Activated CD4-positive, alpha-beta T cell treated with anti-CD3 and anti-CD28 coated beads for 48 hours (primary cell): ENCODE results near the gene CCN5.
"Not testable (repeated sequence)": the region's sequence is repeated elsewhere in the genome, so short reads cannot be mapped to it uniquely, and the experiment has no call there.

Experiments used
- DNase-seq: peaks from one replicate; pipeline ENCODE4 v3.0.0-alpha.2; 2020

CCN5 gene, protein sequence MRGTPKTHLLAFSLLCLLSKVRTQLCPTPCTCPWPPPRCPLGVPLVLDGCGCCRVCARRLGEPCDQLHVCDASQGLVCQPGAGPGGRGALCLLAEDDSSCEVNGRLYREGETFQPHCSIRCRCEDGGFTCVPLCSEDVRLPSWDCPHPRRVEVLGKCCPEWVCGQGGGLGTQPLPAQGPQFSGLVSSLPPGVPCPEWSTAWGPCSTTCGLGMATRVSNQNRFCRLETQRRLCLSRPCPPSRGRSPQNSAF

DNA sequence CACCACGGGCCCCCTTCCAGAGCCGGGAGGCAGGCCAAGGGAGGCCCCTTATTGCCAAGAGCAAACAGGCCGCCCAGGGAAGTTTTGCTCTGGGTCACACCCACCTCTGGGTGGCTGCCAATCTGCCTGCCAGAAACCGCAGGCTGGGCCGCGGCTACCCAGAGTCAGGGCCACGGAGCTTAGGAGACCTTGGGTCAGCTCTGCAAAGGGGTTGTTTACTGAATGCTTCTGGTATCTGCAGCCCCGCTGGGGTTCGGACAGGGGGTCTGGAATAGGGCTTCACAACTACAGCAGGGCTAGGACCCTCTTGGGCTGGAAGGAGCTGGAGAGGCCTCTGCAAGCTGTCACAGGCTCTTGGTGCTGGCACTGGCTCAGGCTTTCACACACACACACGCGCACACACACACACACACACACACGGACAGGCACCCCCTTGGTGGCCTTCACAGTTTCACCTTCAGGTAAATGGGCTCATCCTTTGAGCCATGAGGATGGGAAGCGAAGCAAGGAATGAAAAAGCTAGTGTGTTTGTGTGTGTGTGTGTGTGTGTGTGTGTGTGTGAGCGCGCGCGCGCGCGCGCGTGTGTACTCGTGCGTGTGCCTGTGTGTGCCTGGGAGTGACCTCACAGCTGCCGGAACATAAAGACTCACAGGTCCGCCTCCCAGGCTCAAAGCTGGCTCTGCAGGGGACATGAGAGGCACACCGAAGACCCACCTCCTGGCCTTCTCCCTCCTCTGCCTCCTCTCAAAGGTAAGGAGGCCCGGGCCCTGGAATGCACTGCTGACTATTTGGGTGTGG, at the start of gene CCN5:
Gene CCN5, plus strand, starts transcription at position 669 of the 798 bp plus-strand sequence. Its CDS starts 22 bp downstream, at position 691.
- no peak for DNase-seq

DNA sequence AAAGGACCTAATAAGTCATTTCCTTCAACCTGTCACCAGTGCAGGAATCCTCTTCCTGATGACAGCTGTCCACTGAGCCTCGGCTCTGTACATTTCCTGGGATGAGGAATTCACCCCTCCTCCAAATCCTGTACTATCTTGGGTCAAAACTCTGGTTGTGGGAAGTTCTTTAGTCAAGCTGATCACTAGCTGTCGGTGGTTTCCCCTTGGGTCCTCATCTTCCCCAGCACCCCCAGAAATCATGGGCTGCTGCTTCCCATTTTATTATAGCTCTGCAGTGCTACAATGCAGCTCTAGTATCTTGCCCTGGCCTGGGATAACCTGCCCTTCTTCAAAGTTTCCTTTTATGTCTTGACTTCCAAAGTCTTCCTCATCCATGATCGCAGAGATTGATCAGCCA, 49.1 kb upstream of the CCN5 start:
- DNase-seq: no peak

DNA sequence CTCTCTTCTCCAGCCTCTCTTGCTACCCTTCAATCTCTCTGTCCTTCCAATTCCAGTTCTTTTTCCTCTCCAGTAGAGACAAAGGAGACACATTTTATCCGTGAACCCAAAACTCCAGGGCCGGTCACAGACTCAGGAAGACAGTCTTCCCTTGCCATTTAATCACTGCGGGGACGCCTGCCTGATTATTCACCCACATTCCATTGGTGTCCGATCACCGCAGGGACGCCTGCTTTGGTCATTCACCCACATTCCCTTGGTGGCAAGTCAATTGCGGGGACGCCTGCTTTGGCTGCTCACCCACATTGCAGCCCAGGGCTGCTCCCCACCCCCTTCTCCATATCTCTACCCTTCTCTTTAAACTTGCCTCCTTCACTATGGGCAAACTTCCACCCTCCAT, 44.3 kb upstream of the CCN5 start:
- DNase-seq: not testable (repeated sequence)

DNA sequence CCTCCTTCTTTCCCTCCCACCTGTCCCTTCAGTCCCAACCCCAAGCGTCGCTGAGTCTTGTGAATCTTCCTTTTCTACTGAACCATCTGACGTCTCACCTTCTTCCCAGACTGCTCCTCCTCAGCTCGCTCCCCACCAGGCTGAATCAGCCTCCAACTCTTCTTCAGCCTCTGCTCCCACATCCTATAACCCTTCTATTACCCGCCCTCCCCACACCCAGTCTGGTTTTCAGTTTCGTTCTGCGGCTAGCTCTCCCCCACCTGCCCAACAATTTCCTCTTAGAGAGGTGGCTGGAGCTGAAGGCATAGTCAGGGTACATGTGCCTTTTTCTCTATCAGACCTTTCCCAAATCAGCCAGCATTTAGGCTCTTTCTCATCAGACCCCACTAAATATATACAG, 43.6 kb upstream of the CCN5 start:
- peak; percentile 76 for DNase-seq

DNA sequence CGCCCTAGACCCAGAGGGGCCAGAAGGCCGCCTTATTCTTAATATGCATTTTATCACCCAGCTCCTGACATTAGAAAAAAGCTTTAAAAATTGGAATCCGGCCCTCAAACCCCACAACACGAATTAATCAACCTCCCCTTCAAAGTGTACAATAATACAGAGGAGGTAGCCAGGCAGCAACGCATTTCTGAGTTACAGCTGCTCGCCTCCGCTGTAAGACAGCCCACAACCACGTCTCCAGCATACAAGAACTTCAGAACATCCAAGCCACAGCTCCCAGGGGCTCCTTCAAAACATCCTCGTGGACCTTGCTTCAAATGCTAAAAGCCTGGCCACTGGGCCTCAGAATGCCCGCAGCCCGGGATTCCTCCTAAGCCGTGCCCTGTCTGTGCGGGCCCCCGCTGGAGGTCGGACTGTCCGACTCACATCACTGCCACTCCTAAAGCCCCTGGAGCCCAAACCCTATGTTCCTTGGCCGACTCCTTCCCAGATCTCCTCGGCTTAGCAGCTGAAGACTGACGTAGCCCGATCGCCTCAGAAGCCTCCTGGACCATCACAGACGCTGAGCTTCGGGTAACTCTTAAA, 42.8 kb upstream of the CCN5 start:
- DNase-seq: not testable (repeated sequence)

DNA sequence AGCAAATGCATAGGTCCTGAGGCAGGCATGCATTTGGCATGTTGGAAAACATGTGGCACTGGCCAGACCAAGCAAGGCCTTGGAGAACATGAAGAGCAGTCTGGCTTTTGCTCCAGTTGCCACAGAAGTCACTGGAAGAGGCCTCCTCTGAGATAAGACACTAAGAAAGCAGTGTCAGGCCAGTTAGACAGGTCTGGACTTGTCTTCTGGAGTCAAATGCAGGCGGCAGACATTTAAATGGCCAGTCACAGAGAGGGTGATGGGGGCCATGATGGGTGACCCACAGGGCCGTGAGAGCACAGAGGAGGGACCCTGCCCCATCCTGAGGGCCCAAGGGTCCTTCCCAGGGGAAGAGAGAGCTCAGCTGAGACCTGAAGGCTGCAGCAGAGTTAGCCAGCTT, 36.9 kb upstream of the CCN5 start:
- no peak for DNase-seq

DNA sequence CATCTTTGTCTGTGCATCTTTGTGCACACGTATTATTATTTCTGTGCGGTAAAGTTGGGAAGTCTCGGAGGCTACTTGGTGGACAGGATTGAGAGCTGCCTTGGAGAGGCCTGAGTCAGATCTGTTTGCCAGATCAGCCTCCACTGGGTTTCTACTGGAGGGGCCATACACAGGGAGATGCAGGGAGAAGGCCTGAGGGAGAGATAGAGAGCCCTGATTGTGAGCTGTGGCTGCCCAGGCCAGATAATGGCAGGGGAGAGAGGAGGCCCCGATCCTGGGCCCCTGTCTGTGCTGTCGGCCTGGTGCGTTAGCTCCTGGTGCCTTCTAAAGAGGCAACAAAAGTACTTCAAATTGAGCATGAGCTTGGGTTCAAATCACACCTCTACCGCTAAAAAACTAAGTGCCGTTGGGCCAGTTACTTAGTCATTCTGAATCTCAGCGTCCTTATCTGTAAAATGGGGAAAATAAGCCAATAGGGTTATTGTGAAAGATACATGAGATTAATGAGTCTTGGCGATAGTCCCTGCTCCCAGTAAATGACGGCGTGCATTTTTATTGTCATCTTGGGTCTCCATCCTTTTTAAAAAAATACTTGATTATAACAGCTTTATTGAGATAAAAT, 36.1 kb upstream of the CCN5 start:
- no peak for DNase-seq

DNA sequence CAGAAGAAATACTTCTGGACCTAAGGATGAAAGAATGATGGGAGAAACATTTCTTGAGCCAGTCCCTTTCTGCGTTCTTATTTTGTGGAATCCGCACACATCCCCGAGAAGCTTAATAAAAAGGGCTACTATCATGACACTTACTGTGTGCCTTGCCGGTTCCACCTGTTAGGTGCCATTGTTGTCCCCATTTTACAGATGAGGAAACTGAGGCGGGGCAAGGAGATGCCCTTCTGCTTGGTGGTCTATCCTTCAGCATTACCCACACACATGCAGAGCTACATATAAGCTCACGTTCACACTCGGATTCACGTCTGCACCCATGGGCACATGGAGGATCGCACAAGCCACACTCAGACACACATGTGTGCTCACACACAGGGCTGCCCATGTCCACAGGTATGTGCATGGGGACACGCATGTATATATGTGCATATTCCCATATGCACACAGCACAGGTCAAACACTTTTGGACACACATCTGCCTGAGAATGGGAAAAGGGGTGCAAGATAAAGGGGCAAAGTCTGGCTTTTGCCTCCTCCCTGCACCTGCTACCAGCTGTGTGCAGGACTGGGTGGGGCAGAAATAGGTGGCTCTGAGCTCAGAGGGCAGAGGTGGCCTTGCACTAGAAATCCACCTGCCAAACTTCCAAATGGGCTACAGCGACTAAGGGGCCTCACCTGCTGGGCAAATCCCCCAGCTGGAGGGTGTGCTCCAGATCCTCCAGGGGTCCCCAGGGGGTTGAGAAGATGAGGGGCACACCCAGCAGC, 33.2 kb upstream of the CCN5 start:
- DNase-seq: no peak

DNA sequence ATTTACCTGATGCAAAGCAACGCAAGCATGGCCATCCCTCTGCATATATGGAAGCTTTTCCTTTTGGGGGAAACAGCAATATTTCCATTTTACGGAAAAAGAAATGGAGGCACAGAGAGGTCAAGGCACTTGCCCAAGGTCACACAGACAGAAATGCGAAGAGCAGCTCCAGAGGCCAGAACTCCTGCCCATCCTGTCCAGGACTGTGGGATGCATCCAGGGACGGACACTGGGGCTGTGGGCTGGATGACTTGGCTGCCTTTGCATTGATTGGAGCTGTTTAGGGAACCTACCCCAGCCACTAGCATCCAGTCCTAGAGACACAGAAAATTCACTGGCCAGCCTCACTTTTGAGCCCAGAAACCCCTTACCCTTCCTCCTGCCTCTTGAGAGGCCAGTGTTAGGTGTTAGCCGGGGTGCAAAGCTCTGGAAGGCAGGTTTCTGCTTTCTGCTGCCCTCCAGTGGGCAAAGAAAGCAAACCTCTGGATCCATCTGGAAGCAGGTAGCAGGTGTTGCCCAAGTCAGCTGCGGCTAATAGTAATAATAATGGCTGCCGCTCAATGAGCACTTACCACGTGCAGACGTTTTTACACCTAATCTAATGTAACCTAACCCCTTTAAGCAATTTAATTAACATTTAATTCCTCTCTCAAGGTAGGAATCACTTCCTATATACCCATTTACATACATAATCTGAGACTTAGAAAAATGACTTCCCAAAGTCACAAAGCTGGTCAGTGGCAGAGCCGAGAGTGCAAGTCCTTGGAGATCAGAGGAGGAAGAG, 31.7 kb upstream of the CCN5 start:
- peak; percentile 73 for DNase-seq

DNA sequence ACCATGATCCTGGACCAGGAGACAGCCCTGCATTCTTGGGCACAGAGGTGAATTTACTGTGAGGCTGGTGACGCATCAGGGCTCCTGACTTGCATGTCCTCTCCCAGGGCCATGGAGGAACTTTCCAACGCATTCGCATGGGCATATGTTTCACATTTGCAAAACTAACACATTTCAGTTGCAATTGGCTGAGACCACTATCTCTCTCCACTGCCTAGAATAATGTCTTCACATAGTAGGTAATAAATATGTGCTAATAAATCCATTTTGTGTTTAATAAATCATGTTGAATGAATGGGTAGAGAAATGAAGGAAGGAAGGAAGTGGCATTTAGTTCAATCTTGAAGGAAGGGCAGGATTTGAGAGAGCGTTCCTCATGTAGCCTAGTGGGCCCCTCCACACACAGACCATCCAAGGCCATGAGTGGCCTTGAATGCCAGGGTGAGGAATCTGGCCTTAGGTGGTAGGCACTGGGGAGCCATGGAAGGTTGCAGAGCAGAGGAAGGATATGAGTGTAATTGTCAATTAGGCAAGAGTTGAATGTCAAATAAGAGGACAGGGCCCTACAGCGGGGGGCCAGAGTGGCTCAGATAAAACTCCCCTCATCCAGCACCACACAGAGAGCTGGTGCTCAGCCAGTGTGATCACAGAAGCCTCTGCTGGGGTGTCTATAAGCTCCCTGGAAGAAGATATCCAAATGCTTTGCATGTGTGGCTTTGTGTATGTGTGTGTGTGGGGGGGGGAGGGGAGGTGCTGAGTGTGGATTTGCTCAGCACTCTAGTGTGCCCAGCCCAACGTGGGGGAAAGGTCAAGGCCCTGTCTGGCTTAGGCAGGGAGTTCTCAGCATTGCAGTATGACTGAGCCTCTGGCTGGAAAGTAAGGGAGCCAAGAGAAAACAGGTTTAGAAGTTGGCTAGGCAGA, 30.9 kb upstream of the CCN5 start:
- DNase-seq: no peak

DNA sequence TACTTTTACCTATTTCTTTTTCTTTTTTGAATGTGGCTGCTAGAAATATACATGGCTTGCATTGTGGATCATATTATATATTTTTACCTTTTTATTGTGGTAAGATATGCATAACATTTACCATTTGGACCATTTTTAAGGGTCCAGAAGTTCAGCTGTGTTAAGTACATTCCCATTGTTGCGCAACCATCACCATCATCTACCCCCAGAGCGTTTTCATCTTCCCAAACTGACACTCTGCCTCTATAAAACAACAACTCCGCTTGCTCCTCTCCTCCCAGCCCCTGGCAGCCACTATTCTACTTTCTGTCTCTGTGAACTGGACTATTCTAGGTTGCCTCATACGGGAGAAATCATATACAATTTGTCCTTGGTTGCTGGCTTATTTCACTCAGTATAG, 28.2 kb upstream of the CCN5 start:
- DNase-seq: no peak

DNA sequence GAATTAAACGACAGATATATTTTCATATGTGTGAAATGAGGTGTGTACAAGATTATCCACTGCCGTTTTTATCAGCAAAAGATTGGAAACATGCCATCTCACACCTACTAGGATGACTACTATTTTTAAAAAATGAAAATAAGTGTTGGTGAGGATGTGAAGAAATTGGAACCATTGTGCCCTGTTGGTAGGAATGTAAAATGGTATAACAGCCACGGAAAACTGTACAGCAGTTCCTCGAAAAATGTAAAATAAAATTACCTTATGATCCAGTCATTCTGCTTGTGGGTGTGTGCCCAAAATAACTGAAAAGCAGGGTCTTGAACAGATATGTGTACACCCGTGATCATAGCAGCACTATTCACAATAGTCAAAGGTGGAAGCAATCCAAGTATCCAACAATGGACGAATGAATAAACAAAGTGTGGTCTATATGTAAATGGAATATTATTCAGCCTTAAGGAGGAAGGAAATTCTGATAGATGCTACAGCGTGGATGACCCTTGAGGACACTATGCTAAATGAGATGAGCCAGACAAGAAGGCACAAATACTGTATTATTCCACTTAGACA, 27.0 kb upstream of the CCN5 start:
- no peak for DNase-seq

DNA sequence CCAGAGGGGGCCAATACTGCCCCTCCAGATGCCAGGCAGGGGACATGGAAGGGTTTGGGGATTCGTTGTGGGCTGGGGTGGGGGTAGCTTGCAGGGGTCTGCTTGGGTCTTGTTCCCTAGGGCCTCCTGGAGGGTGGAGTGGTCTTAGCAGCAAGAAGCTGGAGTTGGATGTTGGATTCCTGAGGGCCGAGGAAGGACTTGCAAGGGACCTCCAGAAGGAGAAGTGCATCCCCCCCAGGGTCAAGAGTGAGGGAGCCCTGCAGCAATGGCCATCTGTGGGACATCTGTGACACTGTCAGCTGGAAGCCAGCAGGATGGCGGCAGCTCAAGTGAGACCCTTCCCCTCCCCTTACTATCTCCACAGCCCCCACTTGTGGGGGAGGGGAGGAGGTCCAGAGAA, 25.4 kb upstream of the CCN5 start:
- no peak for DNase-seq

DNA sequence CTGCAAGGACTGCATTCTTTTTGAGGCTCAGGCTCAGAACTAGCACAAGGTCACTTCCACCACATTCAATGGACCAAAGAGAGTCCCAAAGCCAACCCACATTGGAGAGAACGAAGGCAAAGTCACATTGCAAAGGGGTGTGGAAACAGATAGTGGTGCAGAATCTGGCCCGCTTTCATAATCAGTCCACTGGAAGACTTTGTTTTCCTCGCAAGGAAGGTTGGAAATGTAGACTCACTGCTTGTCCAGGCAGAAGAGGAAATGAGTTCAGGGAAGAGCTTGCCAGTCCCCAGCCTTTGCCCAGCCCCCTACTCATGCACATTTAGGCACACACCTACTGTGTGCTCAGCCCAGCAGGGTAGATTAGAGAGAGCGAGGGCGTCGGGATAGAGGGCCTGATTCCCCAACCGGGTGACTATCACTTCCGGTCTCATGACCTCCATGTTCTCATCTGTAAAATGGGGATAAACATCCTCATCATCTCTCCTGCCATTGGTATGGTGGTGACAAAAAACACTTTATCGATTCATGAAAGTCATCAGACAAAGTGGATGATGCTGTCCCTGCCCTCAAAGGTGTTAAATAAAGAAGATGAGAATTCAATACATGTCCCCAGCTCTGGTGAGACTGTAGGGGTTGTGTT, 24.3 kb upstream of the CCN5 start:
- DNase-seq: no peak

DNA sequence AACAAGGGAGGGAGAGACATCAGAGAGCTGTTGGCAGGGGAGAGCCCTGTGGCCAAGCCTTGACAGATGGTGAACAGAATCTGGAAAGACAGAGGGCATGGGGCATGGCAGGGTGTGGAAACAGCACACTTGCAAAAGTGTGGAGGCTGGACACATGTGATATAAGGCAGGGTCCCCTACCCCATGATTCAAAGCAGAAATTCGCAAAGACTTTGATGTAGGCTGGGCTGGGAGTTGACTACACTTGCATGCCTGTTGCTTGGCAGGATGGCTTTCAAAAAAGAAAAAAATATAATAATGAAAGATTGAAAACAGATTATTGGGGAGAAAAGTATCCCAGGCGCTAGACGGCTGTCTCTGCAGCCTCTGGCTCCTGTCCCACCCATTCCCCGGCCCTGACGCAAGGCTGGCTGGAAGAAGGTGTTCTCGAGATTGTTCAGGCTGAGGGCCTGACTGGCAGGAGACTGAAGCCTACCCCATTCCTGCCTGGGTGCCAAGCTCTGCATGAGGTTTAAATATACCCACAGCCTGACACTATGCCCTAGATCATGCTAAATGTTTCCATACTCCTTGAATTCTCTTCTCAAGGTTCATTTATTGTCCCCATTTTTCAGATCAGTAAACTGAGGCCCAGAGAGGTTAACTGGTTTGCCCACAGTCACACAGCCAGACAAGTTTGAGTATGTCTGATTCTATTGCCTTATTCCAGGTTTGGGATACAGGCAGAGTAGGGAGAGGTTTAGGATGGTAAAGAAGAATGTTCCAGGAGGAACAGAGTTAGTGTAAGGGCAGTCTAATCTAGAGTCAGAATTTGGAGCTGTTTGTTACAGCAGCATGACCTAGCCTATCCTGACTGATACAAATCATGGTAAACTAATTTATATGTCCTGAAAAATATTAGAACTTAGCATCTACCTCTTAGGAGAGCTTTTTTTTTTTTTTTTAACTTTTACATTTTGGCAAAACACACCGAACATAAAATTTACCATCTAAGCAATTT, 23.4 kb upstream of the CCN5 start:
- DNase-seq: no peak

DNA sequence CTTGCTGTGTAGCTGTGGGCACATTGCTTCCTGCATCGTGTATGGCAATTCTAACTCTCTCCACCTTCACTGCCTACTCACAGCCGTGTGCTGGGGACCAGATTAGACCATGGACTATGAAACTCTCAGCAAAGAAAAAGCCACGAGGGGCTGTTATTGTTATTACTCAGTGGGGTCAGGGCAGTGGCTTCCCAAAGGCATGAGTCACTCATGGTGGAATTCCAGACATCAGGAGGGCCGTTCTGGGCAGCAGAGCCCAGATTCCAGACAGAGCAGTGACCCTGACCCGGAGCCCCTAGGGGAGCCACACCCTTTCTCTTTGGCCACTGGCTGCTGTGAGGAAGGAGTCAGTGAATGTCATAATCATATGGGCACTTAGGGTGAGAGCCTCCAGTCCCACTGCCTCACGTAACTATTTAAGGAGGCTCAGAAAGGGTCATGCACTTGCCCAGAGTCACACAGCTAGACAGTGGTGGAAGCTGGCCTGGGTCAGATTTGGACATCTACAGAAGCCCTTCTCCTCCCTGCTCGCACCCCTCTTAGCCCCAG, 22.2 kb upstream of the CCN5 start:
- DNase-seq: no peak

DNA sequence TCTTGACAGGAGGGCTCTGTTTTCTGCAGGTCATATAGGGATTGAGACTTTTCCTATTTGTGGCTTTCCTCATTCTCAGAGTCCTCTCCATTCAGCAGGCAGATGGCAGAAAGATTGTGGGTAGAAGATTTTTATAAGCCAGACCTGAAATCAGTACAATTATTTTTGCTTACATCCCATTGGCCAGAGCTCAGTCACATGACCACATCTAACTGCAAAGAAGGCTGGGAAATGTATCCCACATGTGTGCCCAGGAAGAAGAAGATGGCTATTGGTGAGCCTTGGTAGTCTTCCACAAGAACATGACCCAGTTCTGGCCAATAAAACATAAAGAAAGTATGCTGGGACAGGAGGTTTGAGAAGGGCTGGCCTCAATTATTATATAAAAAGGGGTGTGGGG, 21.5 kb upstream of the CCN5 start:
- DNase-seq: no peak

DNA sequence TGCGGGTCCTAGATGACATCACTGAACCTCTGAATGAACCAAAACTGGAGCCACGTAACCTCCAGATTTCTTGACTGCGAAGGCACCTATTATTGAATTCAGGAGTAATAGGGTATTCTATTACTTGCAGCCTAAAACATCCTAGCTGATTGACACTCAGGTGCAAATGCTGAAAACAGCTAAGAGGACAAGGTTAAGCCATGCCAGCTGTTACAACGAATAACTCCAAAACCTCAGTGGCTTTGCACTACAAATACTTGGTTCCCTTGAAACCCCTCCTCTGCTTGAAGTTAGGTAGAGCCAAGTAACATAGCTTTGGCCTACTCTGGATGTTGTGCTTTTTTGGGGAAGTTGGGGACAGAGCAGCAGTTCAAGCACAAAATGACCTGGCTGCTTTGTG, 21.0 kb upstream of the CCN5 start:
- DNase-seq: no peak

DNA sequence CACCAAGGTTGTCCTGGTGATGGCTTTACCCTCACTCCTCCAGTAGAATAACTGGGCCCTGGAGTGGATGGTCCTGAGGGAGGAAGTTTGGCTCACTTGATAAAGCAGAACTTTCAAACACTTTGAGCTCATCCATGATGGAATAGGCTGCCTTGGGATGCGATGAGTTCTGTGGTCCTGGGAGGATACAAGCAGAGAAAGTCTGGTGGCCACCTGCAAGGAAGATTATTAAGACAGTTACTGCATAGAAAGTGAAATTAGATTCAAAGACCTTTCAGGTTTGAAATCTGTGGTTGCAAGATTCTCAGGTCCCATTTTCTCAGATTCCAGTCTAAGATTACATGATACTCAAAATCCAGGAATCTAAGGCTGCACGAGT, 19.9 kb upstream of the CCN5 start:
- DNase-seq: no peak
